Measurements from ENCODE around the gene XPR1. TPM values are rescaled to one million over a fixed set of nuclear protein-coding genes. Genes with fewer than 3 reads are reported as not detected.
"Not testable (repeated sequence)": the region's sequence is repeated elsewhere in the genome, so short reads cannot be mapped to it uniquely, and the experiment has no call there.

XPR1 gene
- total RNA-seq, 1 donor = 25.7 TPM

GRCh38 chr1:180641662-180642061 is 9.8 kb downstream of the XPR1 start:
- TF ChIP-seq CTCF (IDR thresholded peaks at IDR 0.05; ENCODE audit: extremely low read depth, low read depth, low read length) = no peak
- no peaks in the 10 kb centered on the region for H3K36me3 ChIP-seq (ENCODE audit: insufficient read depth, low read length)
- no peaks in the 10 kb centered on the region for H3K4me1 ChIP-seq (ENCODE audit: insufficient read depth, low read length)
- H3K4me2 ChIP-seq (ENCODE audit: insufficient read depth, low read length) = no peak overlapping the region
- H4K20me1 ChIP-seq (ENCODE audit: insufficient read depth, low read length) = peaks cover 2% of the 10 kb centered on the region
- H3K27me3 ChIP-seq (ENCODE audit: insufficient read depth, low read length) = no peaks in the 10 kb centered on the region
- H3K27ac ChIP-seq (ENCODE audit: low read depth, low read length) = no peak overlapping the region
- DNase-seq (ENCODE audit: insufficient read length, low spot score, missing footprints) = no peak
- no peak overlapping the region for H2AFZ ChIP-seq (ENCODE audit: low read length)
- H3K9me3 ChIP-seq (ENCODE audit: low read depth, low read length) = no peaks in the 10 kb centered on the region
- no peak overlapping the region for H3K4me3 ChIP-seq (ENCODE audit: insufficient read depth, low read length)
- H3K79me2 ChIP-seq (ENCODE audit: insufficient read depth, low read length) = peaks cover 24% of the 10 kb centered on the region

DNA sequence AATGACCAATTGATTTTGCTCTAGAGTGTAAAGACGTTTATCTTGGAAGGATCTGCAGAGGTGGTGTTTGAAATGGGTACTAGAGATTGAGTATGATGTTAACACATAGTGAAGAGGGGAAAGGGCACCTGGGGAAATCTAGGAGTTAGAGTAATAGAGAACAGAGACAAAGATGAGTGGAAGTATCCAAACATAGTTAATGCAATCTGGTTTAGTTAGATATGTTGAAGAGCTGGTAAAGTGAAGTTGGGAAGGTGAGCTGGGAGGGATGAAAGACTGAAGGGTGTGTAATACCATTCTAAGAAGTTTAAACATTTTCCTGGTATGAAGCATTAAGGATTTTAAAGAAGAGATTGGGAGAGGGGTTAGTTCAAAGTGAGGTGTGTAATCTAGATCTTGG is 11.0 kb downstream of the XPR1 start:
- no peak overlapping the region for H3K4me2 ChIP-seq (ENCODE audit: insufficient read depth, low read length)
- no peaks in the 10 kb centered on the region for H3K36me3 ChIP-seq (ENCODE audit: insufficient read depth, low read length)
- no peaks in the 10 kb centered on the region for H3K4me1 ChIP-seq (ENCODE audit: insufficient read depth, low read length)
- no peaks in the 10 kb centered on the region for H3K9me3 ChIP-seq (ENCODE audit: low read depth, low read length)
- H3K27me3 ChIP-seq (ENCODE audit: insufficient read depth, low read length) = no peaks in the 10 kb centered on the region
- no peak for DNase-seq (ENCODE audit: insufficient read length, low spot score, missing footprints)
- no peak overlapping the region for H3K27ac ChIP-seq (ENCODE audit: low read depth, low read length)
- peaks cover 2% of the 10 kb centered on the region for H4K20me1 ChIP-seq (ENCODE audit: insufficient read depth, low read length)
- no peak overlapping the region for H3K4me3 ChIP-seq (ENCODE audit: insufficient read depth, low read length)
- peaks cover 28% of the 10 kb centered on the region for H3K79me2 ChIP-seq (ENCODE audit: insufficient read depth, low read length)
- no peak for TF ChIP-seq CTCF (IDR thresholded peaks at IDR 0.05; ENCODE audit: extremely low read depth, low read depth, low read length)
- H2AFZ ChIP-seq (ENCODE audit: low read length) = no peak overlapping the region

GRCh38 chr1:180643693-180644092 is 11.9 kb downstream of the XPR1 start:
- no peaks in the 10 kb centered on the region for H3K9me3 ChIP-seq (ENCODE audit: low read depth, low read length)
- DNase-seq (ENCODE audit: insufficient read length, low spot score, missing footprints) = no peak
- no peak overlapping the region for H3K4me2 ChIP-seq (ENCODE audit: insufficient read depth, low read length)
- H3K27me3 ChIP-seq (ENCODE audit: insufficient read depth, low read length) = no peaks in the 10 kb centered on the region
- H4K20me1 ChIP-seq (ENCODE audit: insufficient read depth, low read length) = peaks cover 2% of the 10 kb centered on the region
- no peak overlapping the region for H3K27ac ChIP-seq (ENCODE audit: low read depth, low read length)
- no peak overlapping the region for H3K4me3 ChIP-seq (ENCODE audit: insufficient read depth, low read length)
- H2AFZ ChIP-seq (ENCODE audit: low read length) = no peak overlapping the region
- no peaks in the 10 kb centered on the region for H3K36me3 ChIP-seq (ENCODE audit: insufficient read depth, low read length)
- TF ChIP-seq CTCF (IDR thresholded peaks at IDR 0.05; ENCODE audit: extremely low read depth, low read depth, low read length) = no peak
- H3K4me1 ChIP-seq (ENCODE audit: insufficient read depth, low read length) = no peaks in the 10 kb centered on the region
- peaks cover 31% of the 10 kb centered on the region for H3K79me2 ChIP-seq (ENCODE audit: insufficient read depth, low read length)

DNA sequence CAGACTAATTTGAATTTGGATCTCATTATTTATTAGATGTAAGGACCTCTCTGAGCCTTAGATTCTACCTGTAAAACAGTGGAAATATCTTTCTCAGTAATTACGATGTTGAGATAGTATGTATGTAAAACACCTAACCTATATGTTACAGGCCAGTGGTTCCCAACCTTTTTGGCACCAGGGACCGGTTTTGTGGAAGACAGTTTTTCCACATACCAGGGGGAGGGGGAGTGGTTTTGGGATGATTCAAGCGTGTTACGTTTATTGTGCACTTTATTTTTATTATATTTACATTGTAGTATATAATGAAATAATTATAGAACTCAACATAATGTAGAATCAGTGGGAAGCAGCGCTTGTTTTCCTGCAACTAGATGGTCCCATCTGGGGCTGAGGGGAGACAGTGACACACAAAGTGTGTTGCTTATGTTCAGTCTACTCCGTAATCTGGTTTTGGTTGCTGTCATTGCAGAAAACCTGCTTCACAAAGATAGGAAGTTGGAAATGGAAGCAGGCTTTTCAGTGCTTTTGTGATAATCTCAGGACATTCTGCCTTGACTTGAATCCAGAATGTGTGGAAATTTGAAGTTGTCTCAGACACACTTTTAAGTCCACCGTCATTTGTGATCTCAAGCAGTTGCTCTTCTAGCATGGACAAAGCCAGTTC is 12.8 kb downstream of the XPR1 start:
- no peaks in the 10 kb centered on the region for H3K36me3 ChIP-seq (ENCODE audit: insufficient read depth, low read length)
- no peak for TF ChIP-seq CTCF (IDR thresholded peaks at IDR 0.05; ENCODE audit: extremely low read depth, low read depth, low read length)
- DNase-seq (ENCODE audit: insufficient read length, low spot score, missing footprints) = no peak
- H3K27me3 ChIP-seq (ENCODE audit: insufficient read depth, low read length) = no peaks in the 10 kb centered on the region
- H2AFZ ChIP-seq (ENCODE audit: low read length) = no peak overlapping the region
- peaks cover 2% of the 10 kb centered on the region for H4K20me1 ChIP-seq (ENCODE audit: insufficient read depth, low read length)
- H3K4me2 ChIP-seq (ENCODE audit: insufficient read depth, low read length) = no peak overlapping the region
- H3K9me3 ChIP-seq (ENCODE audit: low read depth, low read length) = no peaks in the 10 kb centered on the region
- no peaks in the 10 kb centered on the region for H3K4me1 ChIP-seq (ENCODE audit: insufficient read depth, low read length)
- H3K27ac ChIP-seq (ENCODE audit: low read depth, low read length) = no peak overlapping the region
- no peak overlapping the region for H3K4me3 ChIP-seq (ENCODE audit: insufficient read depth, low read length)
- H3K79me2 ChIP-seq (ENCODE audit: insufficient read depth, low read length) = peaks cover 32% of the 10 kb centered on the region

DNA sequence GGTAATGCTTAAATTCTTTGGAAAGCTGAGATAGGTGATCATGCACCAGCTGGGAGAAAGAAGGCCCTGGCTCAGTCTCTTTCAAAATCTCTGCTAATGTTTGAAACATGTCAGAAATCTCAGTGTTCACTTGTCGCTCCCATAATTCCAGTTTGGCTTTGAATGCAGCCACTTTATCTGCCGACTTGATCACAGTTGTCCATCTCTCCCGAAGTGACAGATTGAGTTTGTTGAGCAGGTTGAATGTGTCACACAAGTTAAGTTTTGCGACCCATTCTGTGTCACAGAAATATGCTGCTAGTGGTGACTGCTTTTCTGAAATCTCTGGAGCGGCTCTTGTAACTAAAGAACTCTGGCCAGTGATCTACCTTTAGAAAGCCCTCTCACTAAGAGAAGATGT is 13.4 kb downstream of the XPR1 start:
- not testable (repeated sequence) for DNase-seq (ENCODE audit: insufficient read length, low spot score, missing footprints); H3K27ac ChIP-seq (ENCODE audit: low read depth, low read length); H3K36me3 ChIP-seq (ENCODE audit: insufficient read depth, low read length); H3K4me1 ChIP-seq (ENCODE audit: insufficient read depth, low read length); H3K9me3 ChIP-seq (ENCODE audit: low read depth, low read length); H2AFZ ChIP-seq (ENCODE audit: low read length); H3K27me3 ChIP-seq (ENCODE audit: insufficient read depth, low read length); H3K4me3 ChIP-seq (ENCODE audit: insufficient read depth, low read length); H3K4me2 ChIP-seq (ENCODE audit: insufficient read depth, low read length); H4K20me1 ChIP-seq (ENCODE audit: insufficient read depth, low read length)
- peaks cover 32% of the 10 kb centered on the region for H3K79me2 ChIP-seq (ENCODE audit: insufficient read depth, low read length)
